Keratinocyte (primary cell): Measurements from ENCODE around the gene CDH12.

ENCODE experiments used
- EZH2 ChIP-seq: IDR thresholded peaks from one replicate; pipeline ENCODE4 v1.6.1; 2012; ENCODE audit warnings: inconsistent platforms, mild to moderate bottlenecking, low read length, moderate library complexity
- TF ChIP-seq, protein P1 (sequence below), 3 experiments: IDR thresholded peaks in 1 of 3; conservative IDR thresholded peaks in 1 of 3; optimal IDR thresholded peaks in 1 of 3; 2 replicates in 2 of 3; 3 replicates in 1 of 3; pipeline versions ENCODE3 to v1.5.1; 2011; ENCODE audit warnings: low read length in 3 of 3, mild to moderate bottlenecking in 3 of 3, moderate library complexity in 2 of 3, control low read depth in 1 of 3, inconsistent platforms in 1 of 3; ENCODE audit not compliant: insufficient read depth in 2 of 3; ENCODE audit errors: extremely low read depth in 1 of 3

DNA sequence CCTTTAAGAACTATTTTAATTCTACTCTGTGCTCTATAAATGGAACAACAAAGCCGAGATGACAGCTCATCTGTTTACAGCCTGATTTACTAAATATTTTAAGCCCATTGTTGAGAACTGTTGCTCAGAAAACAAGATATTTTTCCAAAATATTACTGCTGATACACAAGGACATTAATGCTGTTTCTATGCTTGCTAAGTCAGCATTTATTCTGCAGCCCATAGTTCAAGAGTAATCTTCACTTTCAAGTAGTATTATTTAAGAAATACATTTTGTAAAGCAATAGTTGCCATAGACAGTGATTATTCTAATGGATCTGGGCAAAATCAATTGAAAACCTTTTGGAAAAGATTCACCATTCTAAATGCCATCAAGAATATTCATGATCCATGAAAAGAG, 208.3 kb downstream of the CDH12 start:
- no peak for TF ChIP-seq EZH2
- TF ChIP-seq, protein P1, sequence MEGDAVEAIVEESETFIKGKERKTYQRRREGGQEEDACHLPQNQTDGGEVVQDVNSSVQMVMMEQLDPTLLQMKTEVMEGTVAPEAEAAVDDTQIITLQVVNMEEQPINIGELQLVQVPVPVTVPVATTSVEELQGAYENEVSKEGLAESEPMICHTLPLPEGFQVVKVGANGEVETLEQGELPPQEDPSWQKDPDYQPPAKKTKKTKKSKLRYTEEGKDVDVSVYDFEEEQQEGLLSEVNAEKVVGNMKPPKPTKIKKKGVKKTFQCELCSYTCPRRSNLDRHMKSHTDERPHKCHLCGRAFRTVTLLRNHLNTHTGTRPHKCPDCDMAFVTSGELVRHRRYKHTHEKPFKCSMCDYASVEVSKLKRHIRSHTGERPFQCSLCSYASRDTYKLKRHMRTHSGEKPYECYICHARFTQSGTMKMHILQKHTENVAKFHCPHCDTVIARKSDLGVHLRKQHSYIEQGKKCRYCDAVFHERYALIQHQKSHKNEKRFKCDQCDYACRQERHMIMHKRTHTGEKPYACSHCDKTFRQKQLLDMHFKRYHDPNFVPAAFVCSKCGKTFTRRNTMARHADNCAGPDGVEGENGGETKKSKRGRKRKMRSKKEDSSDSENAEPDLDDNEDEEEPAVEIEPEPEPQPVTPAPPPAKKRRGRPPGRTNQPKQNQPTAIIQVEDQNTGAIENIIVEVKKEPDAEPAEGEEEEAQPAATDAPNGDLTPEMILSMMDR (optimal IDR thresholded peaks at IDR 0.05 in 1 of 3, IDR thresholded peaks at IDR 0.05 in 1 of 3, conservative IDR thresholded peaks at IDR 0.05 in 1 of 3; ENCODE audit: extremely low read depth in 1 of 3, insufficient read depth in 2 of 3, low read length in 3 of 3) = no peak
